ENCODE data around the gene RBBP5.
A peak's percentile ranks its signal among the peaks of the same experiment; 100 is the strongest.

Gene RBBP5

DNA sequence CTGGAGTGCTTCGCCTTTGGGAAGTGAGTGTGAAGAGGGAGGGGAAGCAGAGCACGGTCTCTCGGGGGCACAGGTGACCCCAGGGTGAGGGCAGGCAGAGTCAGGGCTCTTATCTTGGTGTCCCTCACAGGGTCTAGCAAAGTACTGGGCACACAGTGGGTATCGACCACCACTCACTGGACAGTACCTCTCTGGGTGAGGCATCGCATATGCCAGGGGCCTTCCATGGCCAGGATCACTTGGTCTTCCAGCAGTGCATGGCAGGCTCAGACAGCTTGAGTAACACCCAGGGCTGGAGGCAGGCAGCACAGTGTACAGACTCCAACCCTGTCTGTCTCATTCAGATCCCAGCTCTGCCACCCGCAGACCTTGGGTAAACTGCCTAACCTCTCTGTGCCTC is 62.1 kb downstream of the RBBP5 start:
- Mint-ChIP-seq H3K9me3 (no peaks in the 10 kb centered on the region), H3K4me3 (no peak overlapping the region), H3K27ac (no peak overlapping the region), H3K27me3 (no peaks in the 10 kb centered on the region), H3K4me1 (no peaks in the 10 kb centered on the region)
- ATAC-seq (no peak), DNase-seq (no peak)

DNA sequence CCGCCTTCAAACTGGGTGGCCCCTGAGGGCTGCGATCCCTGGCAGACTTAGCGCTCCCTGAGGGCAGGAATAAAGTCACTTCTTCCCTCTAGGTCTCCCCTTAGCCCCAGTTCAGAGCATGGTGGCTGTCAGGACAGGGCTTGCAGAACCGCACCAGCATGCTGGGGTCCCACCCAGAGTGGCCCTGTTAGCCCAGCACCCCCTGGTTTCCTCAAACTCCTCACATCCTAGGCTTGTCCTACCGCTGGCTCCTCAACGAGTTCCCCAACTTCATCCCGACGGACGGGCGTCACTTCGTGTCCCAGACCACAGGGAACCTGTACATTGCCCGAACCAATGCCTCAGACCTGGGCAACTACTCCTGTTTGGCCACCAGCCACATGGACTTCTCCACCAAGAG is 62.9 kb downstream of the RBBP5 start:
- ATAC-seq (no peak), DNase-seq (no peak)
- Mint-ChIP-seq H3K27ac (peak overlapping the region in 1 of 2 donors; percentile 12), H3K4me3 (no peak overlapping the region), H3K4me1 (no peaks in the 10 kb centered on the region), H3K27me3 (peaks cover 2% of the 10 kb centered on the region), H3K9me3 (no peaks in the 10 kb centered on the region)

DNA sequence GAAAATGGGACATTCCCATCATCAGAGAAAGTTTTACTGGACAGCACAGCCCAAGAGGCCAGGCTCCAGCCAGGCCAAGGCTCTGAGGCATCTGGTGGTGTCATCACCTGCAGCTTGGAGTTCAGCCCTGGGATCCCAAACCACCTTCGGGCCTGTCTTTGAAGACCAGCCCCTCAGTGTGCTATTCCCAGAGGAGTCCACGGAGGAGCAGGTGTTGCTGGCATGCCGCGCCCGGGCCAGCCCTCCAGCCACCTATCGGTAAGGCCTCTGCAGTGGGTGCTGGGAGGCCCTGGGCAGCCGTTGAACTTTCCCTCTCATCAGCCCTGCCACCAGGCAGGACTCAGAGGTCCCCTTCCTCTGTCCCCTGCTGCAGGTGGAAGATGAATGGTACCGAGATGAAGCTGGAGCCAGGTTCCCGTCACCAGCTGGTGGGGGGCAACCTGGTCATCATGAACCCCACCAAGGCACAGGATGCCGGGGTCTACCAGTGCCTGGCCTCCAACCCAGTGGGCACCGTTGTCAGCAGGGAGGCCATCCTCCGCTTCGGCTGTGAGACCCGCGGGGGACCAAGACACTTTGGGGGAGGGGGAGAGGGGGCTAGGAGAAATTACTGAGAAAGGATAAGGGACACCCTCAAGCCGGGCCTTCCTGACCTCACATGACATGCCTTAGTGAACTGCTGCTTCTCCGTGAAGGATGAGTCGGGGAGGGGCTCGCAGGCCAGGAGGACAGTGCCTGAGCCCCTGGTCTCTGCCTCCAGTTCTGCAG is 63.8 kb downstream of the RBBP5 start:
- H3K27me3 Mint-ChIP-seq = peaks cover 7% of the 10 kb centered on the region
- no peaks in the 10 kb centered on the region for H3K4me1 Mint-ChIP-seq
- no peak overlapping the region for H3K27ac Mint-ChIP-seq
- no peaks in the 10 kb centered on the region for H3K9me3 Mint-ChIP-seq
- no peak overlapping the region for H3K4me3 Mint-ChIP-seq
- no peak for DNase-seq
- ATAC-seq = no peak

GRCh38 chr1:205056956-205057568 is 64.7 kb downstream of the RBBP5 start:
- Mint-ChIP-seq H3K27ac (no peak overlapping the region), H3K4me1 (no peaks in the 10 kb centered on the region), H3K4me3 (no peak overlapping the region), H3K9me3 (no peaks in the 10 kb centered on the region), H3K27me3 (peaks cover 7% of the 10 kb centered on the region)
- ATAC-seq = no peak
- DNase-seq = no peak

- Mint-ChIP-seq H3K9me3 (no peaks in the 10 kb centered on the region), H3K4me3 (no peak overlapping the region), H3K27ac (peak overlapping the region in 1 of 2 donors; percentile 21), H3K27me3 (peaks cover 7% of the 10 kb centered on the region), H3K4me1 (no peaks in the 10 kb centered on the region)
- ATAC-seq = no peak
- no peak for DNase-seq
Observed at GRCh38 chr1:205056188-205056611, 65.6 kb downstream of the RBBP5 start.

- no peak overlapping the region for H3K27ac Mint-ChIP-seq
- no peaks in the 10 kb centered on the region for H3K9me3 Mint-ChIP-seq
- H3K4me1 Mint-ChIP-seq = no peaks in the 10 kb centered on the region
- no peak for ATAC-seq
- H3K4me3 Mint-ChIP-seq = no peak overlapping the region
- H3K27me3 Mint-ChIP-seq = peaks cover 7% of the 10 kb centered on the region
- DNase-seq = no peak
Observed at GRCh38 chr1:205054013-205054412, 67.8 kb downstream of the RBBP5 start.

GRCh38 chr1:205053296-205053695 is 68.5 kb downstream of the RBBP5 start:
- H3K4me1 Mint-ChIP-seq = no peaks in the 10 kb centered on the region
- DNase-seq = no peak

DNA sequence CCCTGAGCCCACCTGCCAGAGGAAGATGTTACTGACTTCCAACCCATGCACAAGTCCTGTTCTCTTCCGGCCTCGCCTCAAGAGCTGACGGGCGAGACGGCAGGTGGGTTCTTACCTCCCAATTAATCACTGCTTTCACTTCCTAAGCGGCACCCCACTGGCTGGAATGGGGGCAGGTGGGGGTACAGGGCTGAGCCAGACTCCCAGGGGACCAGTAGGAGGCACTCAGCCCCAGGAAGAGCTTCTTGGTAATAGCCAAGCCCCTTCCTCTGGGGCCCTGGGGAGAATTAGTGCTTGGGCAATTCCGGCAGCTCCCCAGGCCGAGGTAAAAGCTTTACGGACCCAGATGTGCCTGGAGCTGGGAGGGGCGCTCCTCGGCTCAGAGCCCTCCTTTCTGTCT is 69.1 kb downstream of the RBBP5 start:
- H3K27ac Mint-ChIP-seq = no peak overlapping the region
- H3K9me3 Mint-ChIP-seq = no peaks in the 10 kb centered on the region
- DNase-seq (no peak), ATAC-seq (no peak)
- no peak overlapping the region for H3K4me3 Mint-ChIP-seq
- peaks cover 7% of the 10 kb centered on the region for H3K27me3 Mint-ChIP-seq
- no peaks in the 10 kb centered on the region for H3K4me1 Mint-ChIP-seq

More at GRCh38 chr1:205053296-205053695, 68.5 kb downstream of the RBBP5 start:
- no peak for ATAC-seq
- peaks cover 7% of the 10 kb centered on the region for H3K27me3 Mint-ChIP-seq
- H3K27ac Mint-ChIP-seq = peak overlapping the region in 1 of 2 donors; percentile 65
- H3K9me3 Mint-ChIP-seq = no peaks in the 10 kb centered on the region
- no peak overlapping the region for H3K4me3 Mint-ChIP-seq

DNA sequence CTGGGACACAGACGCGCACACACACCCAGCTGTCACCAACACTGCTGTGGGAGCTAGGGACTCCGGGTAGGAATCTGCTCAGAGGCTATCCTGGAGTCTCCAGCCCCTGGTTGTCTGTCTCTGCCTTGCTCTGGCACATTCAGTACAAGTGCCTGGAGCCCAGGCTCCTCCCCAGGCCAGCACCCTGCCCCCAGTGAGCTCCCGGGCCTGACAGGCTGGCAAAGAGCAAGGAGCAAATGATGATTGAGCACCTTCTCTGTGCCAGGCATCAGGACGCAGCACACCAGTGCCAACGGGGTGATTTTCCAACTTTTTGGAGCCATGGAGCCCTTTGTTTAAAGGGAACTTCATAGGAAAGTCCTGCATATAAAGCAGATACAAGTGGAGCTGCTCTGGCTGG is 72.3 kb downstream of the RBBP5 start:
- H3K4me1 Mint-ChIP-seq = no peaks in the 10 kb centered on the region

GRCh38 chr1:205048382-205048781 is 73.4 kb downstream of the RBBP5 start:
- Mint-ChIP-seq H3K4me3 (no peak overlapping the region), H3K4me1 (no peaks in the 10 kb centered on the region), H3K27ac (peak overlapping the region in 1 of 2 donors; percentile 5), H3K27me3 (peaks cover 40% of the 10 kb centered on the region), H3K9me3 (no peaks in the 10 kb centered on the region)
- DNase-seq = no peak
- ATAC-seq = no peak

More for the DNA sequence above, 72.3 kb downstream of the RBBP5 start:
- ATAC-seq (no peak), DNase-seq (no peak)
- Mint-ChIP-seq H3K4me3 (no peak overlapping the region), H3K27ac (no peak overlapping the region), H3K9me3 (no peaks in the 10 kb centered on the region), H3K27me3 (peaks cover 35% of the 10 kb centered on the region)

GRCh38 chr1:205047764-205048231 is 74.0 kb downstream of the RBBP5 start:
- H3K4me3 Mint-ChIP-seq = no peak overlapping the region
- peaks cover 43% of the 10 kb centered on the region for H3K27me3 Mint-ChIP-seq
- DNase-seq = no peak
- ATAC-seq = no peak
- no peaks in the 10 kb centered on the region for H3K4me1 Mint-ChIP-seq
- H3K9me3 Mint-ChIP-seq = no peaks in the 10 kb centered on the region
- no peak overlapping the region for H3K27ac Mint-ChIP-seq

GRCh38 chr1:205046870-205047269 is 74.9 kb downstream of the RBBP5 start:
- Mint-ChIP-seq H3K9me3 (no peaks in the 10 kb centered on the region), H3K27me3 (peaks cover 52% of the 10 kb centered on the region), H3K27ac (no peak overlapping the region), H3K4me3 (no peak overlapping the region), H3K4me1 (no peaks in the 10 kb centered on the region)
- no peak for DNase-seq
- ATAC-seq = no peak

DNA sequence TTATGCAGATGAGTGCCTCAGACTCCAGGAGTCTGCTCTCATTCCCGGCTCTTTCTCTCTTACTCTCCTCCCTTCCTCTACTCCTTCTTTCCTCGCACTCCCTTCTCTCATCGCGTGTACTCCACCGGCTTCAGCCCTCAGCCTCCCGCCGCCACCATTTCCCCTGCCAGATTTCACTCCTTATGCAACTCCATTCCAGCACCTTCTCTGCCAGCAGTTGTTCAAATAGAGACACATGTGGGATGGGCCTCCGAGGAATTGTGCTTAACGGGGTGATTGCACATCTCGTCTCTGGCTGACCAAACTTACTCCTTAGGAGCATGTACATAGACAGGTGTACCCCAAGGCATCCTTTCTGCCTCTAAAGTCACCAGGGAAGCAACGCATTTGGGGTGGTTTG is 76.6 kb downstream of the RBBP5 start:
- Mint-ChIP-seq H3K4me3 (no peak overlapping the region), H3K27me3 (peaks cover 64% of the 10 kb centered on the region), H3K27ac (no peak overlapping the region), H3K4me1 (no peaks in the 10 kb centered on the region), H3K9me3 (no peaks in the 10 kb centered on the region)
- DNase-seq (no peak), ATAC-seq (no peak)

DNA sequence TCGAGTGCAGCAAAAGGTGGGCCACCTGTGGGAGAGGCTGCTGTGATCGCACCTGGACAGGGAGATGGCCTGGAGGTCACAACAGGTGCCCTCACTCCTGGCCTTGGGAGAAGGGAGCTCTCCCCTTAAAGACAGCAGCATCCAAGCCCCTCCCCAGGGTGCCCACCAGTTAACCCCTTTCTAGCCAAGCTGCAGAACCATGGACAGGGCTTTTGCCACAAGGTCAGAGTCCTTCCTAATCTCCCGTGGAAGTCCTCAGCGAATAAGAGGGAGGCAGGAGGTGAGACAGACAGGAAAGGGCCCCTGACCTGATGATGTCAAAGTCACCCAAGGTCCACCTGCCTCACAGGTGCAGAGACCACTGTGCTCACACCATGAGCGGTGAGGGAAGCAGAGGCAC is 77.0 kb downstream of the RBBP5 start:
- Mint-ChIP-seq H3K4me3 (no peak overlapping the region), H3K4me1 (no peaks in the 10 kb centered on the region), H3K27me3 (peaks cover 64% of the 10 kb centered on the region), H3K9me3 (no peaks in the 10 kb centered on the region), H3K27ac (no peak overlapping the region)
- ATAC-seq = no peak
- no peak for DNase-seq

DNA sequence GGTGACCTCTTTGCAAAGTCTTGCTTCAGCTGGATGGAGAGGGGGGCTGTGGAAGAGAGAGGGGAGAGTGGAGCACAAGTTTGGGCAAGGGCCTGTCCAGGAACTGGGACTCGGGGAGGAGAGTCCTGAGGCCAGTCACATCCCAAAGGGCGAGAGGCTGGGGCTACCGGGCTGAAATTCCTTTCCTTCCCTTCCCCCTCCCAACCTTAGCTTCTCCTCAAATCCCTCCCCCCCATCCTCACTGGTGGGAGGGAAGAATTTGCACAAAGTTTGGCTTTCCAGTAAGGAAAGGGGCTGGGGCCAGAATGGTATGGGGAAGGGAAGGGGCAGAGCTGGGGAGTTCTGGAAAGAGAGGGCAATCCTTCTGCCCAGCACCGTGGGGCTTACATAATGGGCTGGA is 77.9 kb downstream of the RBBP5 start:
- Mint-ChIP-seq H3K27me3 (peaks cover 64% of the 10 kb centered on the region), H3K9me3 (no peaks in the 10 kb centered on the region), H3K27ac (no peak overlapping the region), H3K4me3 (no peak overlapping the region), H3K4me1 (no peaks in the 10 kb centered on the region)
- ATAC-seq (no peak), DNase-seq (no peak)

DNA sequence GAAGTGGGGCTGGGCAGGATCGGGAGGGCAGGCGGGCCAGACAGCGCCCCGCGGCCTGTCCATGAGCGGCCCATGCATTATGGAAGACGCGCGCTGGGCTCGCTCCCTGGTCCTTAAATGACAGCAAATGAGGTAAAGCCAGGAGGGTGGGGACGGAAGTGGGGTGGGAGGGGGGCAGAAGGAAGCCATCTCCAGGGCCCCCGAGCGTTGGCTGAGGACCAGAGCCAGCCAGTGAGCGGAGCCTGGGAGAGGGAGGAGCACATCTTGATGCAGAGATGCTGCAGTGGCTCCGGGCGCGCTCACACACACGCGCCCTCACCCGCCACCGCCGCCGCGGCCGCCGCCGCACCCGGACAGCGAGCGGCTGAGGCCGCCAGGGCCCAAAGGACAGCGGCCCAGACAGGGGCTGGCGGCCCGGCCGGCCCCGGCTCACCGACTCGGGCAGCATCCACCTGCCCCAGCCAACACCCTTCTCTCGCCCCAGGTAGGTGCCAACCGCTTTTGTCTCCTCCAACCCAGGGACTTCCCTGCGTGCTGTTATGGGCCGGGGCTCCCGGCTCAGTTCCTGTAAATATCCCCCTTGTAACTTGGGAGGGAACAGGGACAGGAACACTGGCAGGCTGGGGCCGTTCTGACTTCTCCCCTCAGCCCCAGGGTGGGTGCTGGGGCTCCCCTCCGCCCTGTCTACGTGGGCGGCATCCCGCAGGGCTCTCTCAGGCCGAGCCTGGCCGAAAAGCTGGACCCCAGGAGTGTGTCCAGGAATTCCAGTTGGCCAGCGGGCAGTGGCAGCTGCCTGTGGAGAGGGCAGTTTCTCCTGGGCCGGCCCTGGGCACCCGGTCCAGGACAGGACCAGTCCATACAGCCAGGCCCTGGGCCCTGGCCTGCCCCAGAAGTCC is 78.6 kb downstream of the RBBP5 start, which contains the start of gene CNTN2:
TSS of gene CNTN2 (plus strand) at position 302 of the 896 bp plus-strand sequence. CDS start 9,974 bp downstream, outside the sequence.
- peak within 1 kb of the TSS in 1 of 2 donors; percentile 10 for H3K4me3 Mint-ChIP-seq
- no peaks in the 10 kb centered on the region for H3K4me1 Mint-ChIP-seq
- no peak for ATAC-seq
- no peak within 1 kb of the TSS for H3K27ac Mint-ChIP-seq
- H3K27me3 Mint-ChIP-seq = peaks cover 64% of the 10 kb centered on the region
- no peaks in the 10 kb centered on the region for H3K9me3 Mint-ChIP-seq
- DNase-seq = no peak

All from stimulated activated naive CD8-positive, alpha-beta T cell treated with anti-CD3 and anti-CD28 coated beads, Interleukin-15, amount 100 ng/mL, for 72 hours (primary cell).